Measurements from ENCODE around the gene KLHL29.

KLHL29 gene

DNA sequence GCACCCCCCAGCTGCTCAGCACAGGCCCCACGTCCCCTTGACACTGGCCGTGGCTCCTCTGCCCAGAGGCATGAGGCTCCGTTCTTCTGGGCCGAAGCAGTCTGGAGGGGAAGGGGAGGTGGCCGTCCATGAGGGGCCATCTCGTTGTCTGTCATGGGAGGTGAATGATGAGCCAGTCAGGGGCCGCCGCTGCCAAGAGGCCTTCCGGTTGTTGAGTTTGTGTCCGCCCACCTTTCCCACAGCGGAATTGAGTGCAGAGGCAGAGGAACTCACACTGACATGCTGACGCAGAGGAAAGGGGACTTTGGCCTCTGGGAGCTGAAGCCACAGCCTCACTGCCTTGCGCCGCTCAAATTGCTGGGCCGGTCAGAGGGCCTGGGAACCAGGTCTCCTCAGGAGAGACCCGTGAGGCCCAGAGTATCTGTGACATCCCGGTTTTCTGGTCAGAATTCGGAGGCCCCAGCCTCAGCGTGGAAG, 273.5 kb downstream of the KLHL29 start:
- no peaks in the 10 kb centered on the region for H3K79me1 ChIP-seq (ENCODE audit: low read length)
- H3K4me1 ChIP-seq (ENCODE audit: control insufficient read depth in 1 of 2, insufficient read depth in 2 of 2, low read length in 2 of 2): no peaks in the 10 kb centered on the region
- no peak overlapping the region for H2AK5ac ChIP-seq (ENCODE audit: low read length)
- H3K4ac ChIP-seq (ENCODE audit: low read depth, low read length): no peak overlapping the region
- H2BK12ac ChIP-seq (ENCODE audit: low read length): no peak overlapping the region
- no peak for DNase-seq
- WGBS (ENCODE audit: extremely low coverage, insufficient coverage, insufficient read length): no CpG with 5 or more reads among the region's 19 CpGs
- H3K18ac ChIP-seq (ENCODE audit: low read length): no peak overlapping the region
- no peak overlapping the region for H3K23ac ChIP-seq (ENCODE audit: low read length)
- no peak overlapping the region for H3K9ac ChIP-seq (ENCODE audit: low read length)
- H2AFZ ChIP-seq (ENCODE audit: insufficient read depth, low read length, poor library complexity): no peak overlapping the region
- H3K4me2 ChIP-seq (ENCODE audit: low read length): no peak overlapping the region
- H3K79me2 ChIP-seq (ENCODE audit: control insufficient read depth, insufficient read depth, low read length, poor library complexity): no peaks in the 10 kb centered on the region
- no peaks in the 10 kb centered on the region for H3K36me3 ChIP-seq (ENCODE audit: control insufficient read depth in 1 of 2, insufficient read depth in 2 of 2, low read length in 2 of 2)
- H3K27me3 ChIP-seq (ENCODE audit: insufficient read depth, low read length): no peaks in the 10 kb centered on the region
- no peak overlapping the region for H4K91ac ChIP-seq (ENCODE audit: low read depth, low read length)
- H3K4me3 ChIP-seq (ENCODE audit: low read depth, low read length): no peak overlapping the region
- H2BK5ac ChIP-seq (ENCODE audit: low read depth, low read length, poor library complexity): no peak overlapping the region
- no peak overlapping the region for H3K14ac ChIP-seq (ENCODE audit: low read length)
- H3K27ac ChIP-seq (ENCODE audit: low read depth, low read length): no peak overlapping the region
- no peaks in the 10 kb centered on the region for H3K9me3 ChIP-seq (ENCODE audit: insufficient read depth, low read depth, low read length)
- H4K8ac ChIP-seq (ENCODE audit: low read depth, low read length): no peak overlapping the region
- H2BK120ac ChIP-seq (ENCODE audit: insufficient read depth, low read length, poor library complexity): no peak overlapping the region
- H4K12ac ChIP-seq (ENCODE audit: low read depth, low read length): no peak overlapping the region

- no CpG with 5 or more reads among the region's 9 CpGs for WGBS (ENCODE audit: extremely low coverage, insufficient coverage, insufficient read length)
- no peak for DNase-seq
- Histone ChIP-seq H3K36me3 (ENCODE audit: control insufficient read depth in 1 of 2, insufficient read depth in 2 of 2, low read length in 2 of 2) (no peaks in the 10 kb centered on the region), H2BK5ac (ENCODE audit: low read depth, low read length, poor library complexity) (no peak overlapping the region), H3K4me1 (ENCODE audit: control insufficient read depth in 1 of 2, insufficient read depth in 2 of 2, low read length in 2 of 2) (no peaks in the 10 kb centered on the region), H3K79me2 (ENCODE audit: control insufficient read depth, insufficient read depth, low read length, poor library complexity) (no peaks in the 10 kb centered on the region), H3K4me2 (ENCODE audit: low read length) (no peak overlapping the region), H3K18ac (ENCODE audit: low read length) (no peak overlapping the region), H4K12ac (ENCODE audit: low read depth, low read length) (no peak overlapping the region), H3K9ac (ENCODE audit: low read length) (no peak overlapping the region), H2BK120ac (ENCODE audit: insufficient read depth, low read length, poor library complexity) (no peak overlapping the region), H3K4me3 (ENCODE audit: low read depth, low read length) (no peak overlapping the region), H3K27ac (ENCODE audit: low read depth, low read length) (no peak overlapping the region), H2AFZ (ENCODE audit: insufficient read depth, low read length, poor library complexity) (no peak overlapping the region), H3K4ac (ENCODE audit: low read depth, low read length) (no peak overlapping the region), H3K79me1 (ENCODE audit: low read length) (no peaks in the 10 kb centered on the region), H3K9me3 (ENCODE audit: insufficient read depth, low read depth, low read length) (no peaks in the 10 kb centered on the region), H3K27me3 (ENCODE audit: insufficient read depth, low read length) (no peaks in the 10 kb centered on the region), H2BK12ac (ENCODE audit: low read length) (no peak overlapping the region), H2AK5ac (ENCODE audit: low read length) (no peak overlapping the region), H4K8ac (ENCODE audit: low read depth, low read length) (no peak overlapping the region), H3K14ac (ENCODE audit: low read length) (no peak overlapping the region), H3K23ac (ENCODE audit: low read length) (no peak overlapping the region), H4K91ac (ENCODE audit: low read depth, low read length) (no peak overlapping the region)
Observed at GRCh38 chr2:23659328-23659727, 274.3 kb downstream of the KLHL29 start.

- Histone ChIP-seq H3K79me2 (ENCODE audit: control insufficient read depth, insufficient read depth, low read length, poor library complexity) (no peaks in the 10 kb centered on the region), H2BK5ac (ENCODE audit: low read depth, low read length, poor library complexity) (no peak overlapping the region), H3K27ac (ENCODE audit: low read depth, low read length) (no peak overlapping the region), H2AK5ac (ENCODE audit: low read length) (no peak overlapping the region), H3K9ac (ENCODE audit: low read length) (no peak overlapping the region), H3K4me3 (ENCODE audit: low read depth, low read length) (no peak overlapping the region), H2BK12ac (ENCODE audit: low read length) (no peak overlapping the region), H3K23ac (ENCODE audit: low read length) (no peak overlapping the region), H3K27me3 (ENCODE audit: insufficient read depth, low read length) (no peaks in the 10 kb centered on the region), H3K14ac (ENCODE audit: low read length) (no peak overlapping the region), H4K12ac (ENCODE audit: low read depth, low read length) (no peak overlapping the region), H3K36me3 (ENCODE audit: control insufficient read depth in 1 of 2, insufficient read depth in 2 of 2, low read length in 2 of 2) (no peaks in the 10 kb centered on the region), H3K9me3 (ENCODE audit: insufficient read depth, low read depth, low read length) (no peaks in the 10 kb centered on the region), H2AFZ (ENCODE audit: insufficient read depth, low read length, poor library complexity) (no peak overlapping the region), H3K4me2 (ENCODE audit: low read length) (no peak overlapping the region), H3K4me1 (ENCODE audit: control insufficient read depth in 1 of 2, insufficient read depth in 2 of 2, low read length in 2 of 2) (no peaks in the 10 kb centered on the region), H3K4ac (ENCODE audit: low read depth, low read length) (no peak overlapping the region), H3K18ac (ENCODE audit: low read length) (no peak overlapping the region), H4K91ac (ENCODE audit: low read depth, low read length) (no peak overlapping the region), H2BK120ac (ENCODE audit: insufficient read depth, low read length, poor library complexity) (no peak overlapping the region), H4K8ac (ENCODE audit: low read depth, low read length) (no peak overlapping the region), H3K79me1 (ENCODE audit: low read length) (no peaks in the 10 kb centered on the region)
- WGBS (ENCODE audit: extremely low coverage, insufficient coverage, insufficient read length): no CpG with 5 or more reads among the region's 2 CpGs
- DNase-seq: no peak
Observed at GRCh38 chr2:23659773-23660172, 274.8 kb downstream of the KLHL29 start.

DNA sequence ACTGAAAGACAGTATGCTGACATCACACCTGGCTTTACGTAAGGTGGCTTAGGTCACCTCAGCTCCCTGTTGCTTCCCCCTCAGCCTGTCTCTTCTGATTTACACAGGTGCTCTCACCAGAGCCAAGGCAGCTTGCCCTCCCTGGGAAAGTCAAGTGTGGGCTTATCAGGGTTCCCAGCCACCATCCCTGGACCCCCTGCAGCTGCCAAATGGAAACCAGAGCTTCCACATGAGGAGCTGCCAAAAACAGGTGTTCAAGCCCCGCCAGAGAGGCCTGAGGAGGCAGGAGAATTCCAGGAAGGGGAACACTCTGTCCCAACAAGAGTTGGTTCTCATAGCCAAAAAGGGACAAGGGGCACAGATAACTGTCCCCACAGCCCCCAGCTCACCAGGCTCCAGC, 275.3 kb downstream of the KLHL29 start:
- Histone ChIP-seq H3K4ac (ENCODE audit: low read depth, low read length) (no peak overlapping the region), H3K79me2 (ENCODE audit: control insufficient read depth, insufficient read depth, low read length, poor library complexity) (no peaks in the 10 kb centered on the region), H2AK5ac (ENCODE audit: low read length) (no peak overlapping the region), H3K27ac (ENCODE audit: low read depth, low read length) (no peak overlapping the region), H2BK120ac (ENCODE audit: insufficient read depth, low read length, poor library complexity) (no peak overlapping the region), H4K8ac (ENCODE audit: low read depth, low read length) (no peak overlapping the region), H3K18ac (ENCODE audit: low read length) (no peak overlapping the region), H3K9me3 (ENCODE audit: insufficient read depth, low read depth, low read length) (no peaks in the 10 kb centered on the region), H3K23ac (ENCODE audit: low read length) (no peak overlapping the region), H4K91ac (ENCODE audit: low read depth, low read length) (no peak overlapping the region), H3K4me1 (ENCODE audit: control insufficient read depth in 1 of 2, insufficient read depth in 2 of 2, low read length in 2 of 2) (no peaks in the 10 kb centered on the region), H2BK5ac (ENCODE audit: low read depth, low read length, poor library complexity) (no peak overlapping the region), H2AFZ (ENCODE audit: insufficient read depth, low read length, poor library complexity) (no peak overlapping the region), H3K4me2 (ENCODE audit: low read length) (no peak overlapping the region), H2BK12ac (ENCODE audit: low read length) (no peak overlapping the region), H3K9ac (ENCODE audit: low read length) (no peak overlapping the region), H3K36me3 (ENCODE audit: control insufficient read depth in 1 of 2, insufficient read depth in 2 of 2, low read length in 2 of 2) (no peaks in the 10 kb centered on the region), H4K12ac (ENCODE audit: low read depth, low read length) (no peak overlapping the region), H3K79me1 (ENCODE audit: low read length) (no peaks in the 10 kb centered on the region), H3K4me3 (ENCODE audit: low read depth, low read length) (no peak overlapping the region), H3K27me3 (ENCODE audit: insufficient read depth, low read length) (no peaks in the 10 kb centered on the region), H3K14ac (ENCODE audit: low read length) (no peak overlapping the region)
- DNase-seq: no peak
- WGBS (ENCODE audit: extremely low coverage, insufficient coverage, insufficient read length): no CpG with 5 or more reads among the region's 2 CpGs
